Measurements from ENCODE around the gene STING1.

GRCh38 chr5:139445325-139446170, 37.0 kb downstream of the STING1 start:
- TF ChIP-seq POLR2A (IDR thresholded peaks at IDR 0.05), result no peak
- no peak for TF ChIP-seq CTCF (IDR thresholded peaks at IDR 0.05)

Data from body of pancreas (tissue), 4 donors.